ENCODE data around the gene USF2. TPM values are rescaled to one million over a fixed set of nuclear protein-coding genes. Genes with fewer than 3 reads are reported as not detected.

The USF2 gene
- total RNA-seq, 1 donor from 2014 or later, result 32.6 TPM

DNA sequence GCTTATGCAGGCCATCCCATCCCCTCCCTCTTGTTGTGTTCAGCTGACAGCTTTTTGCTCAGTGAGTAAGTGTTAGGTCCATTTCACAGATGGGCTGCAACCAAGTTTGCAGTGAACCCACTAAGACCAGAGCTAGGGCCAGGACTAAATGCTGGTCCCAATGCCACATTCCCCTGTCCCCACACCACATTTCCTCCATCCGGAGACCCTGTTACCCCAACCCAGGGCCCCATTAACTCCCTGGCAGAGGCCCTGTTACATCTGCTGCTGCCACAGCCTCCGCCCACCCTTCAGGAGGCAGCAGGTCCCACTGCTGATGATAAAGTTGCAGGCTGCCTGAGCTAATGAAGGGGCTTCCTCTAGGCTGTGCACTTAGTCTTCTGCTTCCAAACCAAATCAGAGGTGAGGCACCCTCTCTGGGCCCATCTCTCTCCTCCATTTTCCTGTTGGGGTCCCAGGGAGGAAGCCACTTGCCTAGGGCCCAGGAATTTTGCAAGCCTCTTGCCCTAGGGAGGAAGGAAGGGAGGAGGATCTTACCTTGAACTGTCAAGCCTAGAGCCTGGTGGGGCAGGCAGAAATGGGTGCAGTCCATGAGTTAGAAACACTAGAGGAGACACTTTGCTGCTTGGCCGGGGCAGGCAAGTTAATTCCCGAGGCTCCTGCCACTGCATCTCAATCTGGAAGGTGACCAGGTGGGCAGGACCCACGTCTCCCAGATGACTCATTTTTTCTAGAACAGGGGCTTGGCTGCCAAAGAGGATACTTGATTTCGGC, 3.4 kb upstream of the USF2 start:
- DNase-seq (ENCODE audit: low read depth in 2 of 2), result no peak

- DNase-seq (ENCODE audit: low read depth in 2 of 2), result no peak
Observed at GRCh38 chr19:35265900-35266519, 2.8 kb upstream of the USF2 start.

GRCh38 chr19:35266520-35267352, 2.0 kb upstream of the USF2 start:
- peak in 1 of 2 donors; percentile 8 for DNase-seq (ENCODE audit: low read depth in 2 of 2)

- DNase-seq (ENCODE audit: low read depth in 2 of 2), result peak in 1 of 2 donors; percentile 48
Observed at GRCh38 chr19:35267353-35267817, 1.4 kb upstream of the USF2 start.

- DNase-seq (ENCODE audit: low read depth in 2 of 2), result peak; percentile 31 to 74
Observed at GRCh38 chr19:35267818-35268535, 785 bp upstream of the USF2 start.

- DNase-seq (ENCODE audit: low read depth in 2 of 2), result peak; percentile 84 to 90
Observed at GRCh38 chr19:35269438-35270117, 816 bp downstream of the USF2 start.

- no peak for DNase-seq (ENCODE audit: low read depth in 2 of 2)
Observed at GRCh38 chr19:35270381-35270811, 1.6 kb downstream of the USF2 start.

DNA sequence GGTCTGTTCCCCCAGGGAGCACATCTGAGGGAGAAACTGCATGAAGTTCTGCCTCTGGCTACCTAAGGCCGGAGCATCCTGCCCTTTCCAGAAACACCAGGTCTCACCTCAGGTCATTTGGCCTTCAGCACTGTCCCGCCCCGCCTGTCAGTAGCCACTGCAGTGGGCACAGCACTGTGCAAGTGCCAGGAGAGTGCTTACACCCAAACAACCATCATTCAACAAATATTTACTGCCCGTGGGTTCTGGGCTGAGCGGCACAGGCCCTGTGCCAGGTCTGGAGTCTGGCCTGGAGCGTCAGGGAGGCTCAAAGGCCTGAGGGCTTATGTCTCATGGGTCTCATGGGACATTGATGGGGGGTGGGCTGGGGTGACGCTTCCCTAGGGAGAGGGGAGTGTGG, 2.8 kb downstream of the USF2 start:
- no peak for DNase-seq (ENCODE audit: low read depth in 2 of 2)

- peak in 1 of 2 donors; percentile 29 for DNase-seq (ENCODE audit: low read depth in 2 of 2)
Observed at GRCh38 chr19:35272122-35272719, 3.5 kb downstream of the USF2 start.

DNA sequence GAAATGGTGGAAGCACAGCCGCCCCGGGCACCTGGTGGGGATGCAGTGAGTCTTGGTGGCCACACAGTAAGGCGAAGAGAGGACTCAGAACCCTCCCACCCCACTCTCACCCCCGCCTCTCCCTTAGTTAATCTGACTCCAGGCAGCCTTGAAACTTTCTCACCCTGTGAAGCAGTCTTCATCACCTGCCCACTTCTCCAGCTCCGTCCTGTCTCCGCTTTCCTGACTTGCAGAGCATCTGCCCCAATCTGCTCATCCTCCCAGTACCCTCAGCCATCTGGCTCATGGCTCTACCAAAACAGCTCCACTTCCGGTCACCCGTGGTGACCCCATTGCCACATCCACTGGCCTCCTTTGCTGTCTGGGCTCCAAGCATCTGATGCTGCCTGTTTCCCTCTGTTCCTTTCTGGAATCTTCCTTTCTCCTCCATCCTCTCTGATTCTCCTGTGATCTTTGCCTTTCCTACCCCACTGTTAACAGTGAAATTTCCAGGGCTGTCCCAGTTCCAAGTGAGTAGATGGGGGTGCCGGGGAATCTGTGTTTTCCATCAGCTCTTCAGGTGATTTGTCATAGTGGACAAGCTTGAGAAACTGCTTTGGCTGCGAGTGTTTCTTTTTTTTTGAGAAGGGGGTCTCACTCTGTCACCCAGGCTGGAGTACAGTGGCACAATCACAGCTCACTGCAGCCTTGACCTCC, 4.3 kb downstream of the USF2 start:
- no peak for DNase-seq (ENCODE audit: low read depth in 2 of 2)

- no peak for DNase-seq (ENCODE audit: low read depth in 2 of 2)
Observed at GRCh38 chr19:35273686-35274259, 5.0 kb downstream of the USF2 start.

DNA sequence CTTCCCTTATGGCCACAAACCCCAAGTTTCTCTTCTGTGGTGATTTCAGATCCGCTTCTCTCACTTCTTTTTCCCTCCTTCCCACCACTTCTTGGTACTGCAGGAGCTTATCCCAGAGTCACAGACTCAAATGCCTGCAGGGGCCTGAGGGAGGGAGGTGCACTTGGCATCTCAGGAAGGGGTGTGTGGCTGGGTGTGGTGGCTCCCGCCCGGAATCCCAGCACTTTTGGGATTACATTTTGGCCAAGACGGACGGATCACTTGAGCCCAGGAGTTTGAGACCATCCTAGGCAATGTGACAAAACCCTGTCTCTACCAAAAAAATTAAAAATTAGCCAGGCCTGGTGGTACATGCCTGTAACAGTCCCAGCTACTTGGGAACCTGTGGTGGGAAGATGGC, 5.6 kb downstream of the USF2 start:
- no peak for DNase-seq (ENCODE audit: low read depth in 2 of 2)

DNA sequence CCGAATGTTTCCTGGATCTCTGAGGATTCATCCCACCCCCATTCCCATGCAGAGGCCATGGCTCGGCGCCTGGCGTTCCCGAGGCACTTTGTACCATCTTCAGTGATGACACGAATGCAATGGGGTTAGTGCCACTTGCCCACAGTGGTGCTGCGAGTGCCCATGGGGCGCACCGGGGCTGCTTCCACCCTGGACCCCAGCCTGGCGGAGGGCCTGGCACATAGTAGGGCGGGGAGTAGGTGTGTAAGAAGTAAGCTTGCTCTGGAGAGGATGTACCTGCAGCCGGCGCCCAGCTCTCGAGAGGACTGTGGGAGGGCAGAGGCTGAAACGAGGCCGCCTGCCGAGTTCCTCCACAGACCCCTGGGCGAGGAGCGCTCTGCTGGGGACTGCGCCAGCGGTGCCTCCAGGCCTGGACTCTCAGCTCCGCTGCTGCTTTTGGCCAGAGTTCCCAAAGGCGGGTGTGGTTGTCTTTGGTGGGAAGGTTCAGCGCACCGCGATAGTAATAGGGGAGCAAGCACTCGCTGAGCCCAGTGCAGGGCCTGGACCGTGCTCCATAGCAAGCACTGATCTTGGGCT, 8.0 kb downstream of the USF2 start:
- no peak for DNase-seq (ENCODE audit: low read depth in 2 of 2)

GRCh38 chr19:35278578-35279284, 10.0 kb downstream of the USF2 start:
- no peak for DNase-seq (ENCODE audit: low read depth in 2 of 2)

DNA sequence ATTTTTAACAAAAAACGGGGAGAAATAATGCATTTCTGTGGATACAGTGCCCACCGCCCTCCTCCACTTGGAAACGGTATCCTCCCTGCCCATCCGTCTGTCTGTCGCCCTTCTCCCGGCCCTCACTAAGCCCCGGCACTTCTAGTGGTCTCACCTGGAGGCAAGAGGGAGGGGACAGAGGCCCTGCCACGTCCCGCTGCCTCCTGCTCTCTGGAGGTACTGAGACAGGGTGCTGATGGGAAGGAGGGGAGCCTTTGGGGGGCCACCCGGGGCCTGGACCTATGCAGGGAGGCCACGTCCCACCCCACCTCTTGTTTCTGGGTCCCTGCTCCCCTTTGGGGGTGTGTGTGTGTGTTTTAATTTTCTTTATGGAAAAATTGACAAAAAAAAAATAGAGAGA, 10.6 kb downstream of the USF2 start:
- DNase-seq (ENCODE audit: low read depth in 2 of 2), result no peak

- DNase-seq (ENCODE audit: low read depth in 2 of 2), result no peak
Observed at GRCh38 chr19:35279985-35280821, 11.4 kb downstream of the USF2 start.

GRCh38 chr19:35281303-35281702, 12.5 kb downstream of the USF2 start:
- no peak for DNase-seq (ENCODE audit: low read depth in 2 of 2)

Measured in dermis microvascular lymphatic vessel endothelial cell (primary cell).